Activated CD8-positive, alpha-beta memory T cell treated with anti-CD3 and anti-CD28 coated beads, Interleukin-2, amount 50 U/mL, for 48 hours (primary cell): ENCODE data around the gene CC2D2B.
"Not testable (repeated sequence)": the region's sequence is repeated elsewhere in the genome, so short reads cannot be mapped to it uniquely, and the experiment has no call there.

ENCODE experiments used
- DNase-seq: peaks from one replicate; pipeline ENCODE4 v3.0.0-alpha.2; 2020

Gene CC2D2B, protein sequence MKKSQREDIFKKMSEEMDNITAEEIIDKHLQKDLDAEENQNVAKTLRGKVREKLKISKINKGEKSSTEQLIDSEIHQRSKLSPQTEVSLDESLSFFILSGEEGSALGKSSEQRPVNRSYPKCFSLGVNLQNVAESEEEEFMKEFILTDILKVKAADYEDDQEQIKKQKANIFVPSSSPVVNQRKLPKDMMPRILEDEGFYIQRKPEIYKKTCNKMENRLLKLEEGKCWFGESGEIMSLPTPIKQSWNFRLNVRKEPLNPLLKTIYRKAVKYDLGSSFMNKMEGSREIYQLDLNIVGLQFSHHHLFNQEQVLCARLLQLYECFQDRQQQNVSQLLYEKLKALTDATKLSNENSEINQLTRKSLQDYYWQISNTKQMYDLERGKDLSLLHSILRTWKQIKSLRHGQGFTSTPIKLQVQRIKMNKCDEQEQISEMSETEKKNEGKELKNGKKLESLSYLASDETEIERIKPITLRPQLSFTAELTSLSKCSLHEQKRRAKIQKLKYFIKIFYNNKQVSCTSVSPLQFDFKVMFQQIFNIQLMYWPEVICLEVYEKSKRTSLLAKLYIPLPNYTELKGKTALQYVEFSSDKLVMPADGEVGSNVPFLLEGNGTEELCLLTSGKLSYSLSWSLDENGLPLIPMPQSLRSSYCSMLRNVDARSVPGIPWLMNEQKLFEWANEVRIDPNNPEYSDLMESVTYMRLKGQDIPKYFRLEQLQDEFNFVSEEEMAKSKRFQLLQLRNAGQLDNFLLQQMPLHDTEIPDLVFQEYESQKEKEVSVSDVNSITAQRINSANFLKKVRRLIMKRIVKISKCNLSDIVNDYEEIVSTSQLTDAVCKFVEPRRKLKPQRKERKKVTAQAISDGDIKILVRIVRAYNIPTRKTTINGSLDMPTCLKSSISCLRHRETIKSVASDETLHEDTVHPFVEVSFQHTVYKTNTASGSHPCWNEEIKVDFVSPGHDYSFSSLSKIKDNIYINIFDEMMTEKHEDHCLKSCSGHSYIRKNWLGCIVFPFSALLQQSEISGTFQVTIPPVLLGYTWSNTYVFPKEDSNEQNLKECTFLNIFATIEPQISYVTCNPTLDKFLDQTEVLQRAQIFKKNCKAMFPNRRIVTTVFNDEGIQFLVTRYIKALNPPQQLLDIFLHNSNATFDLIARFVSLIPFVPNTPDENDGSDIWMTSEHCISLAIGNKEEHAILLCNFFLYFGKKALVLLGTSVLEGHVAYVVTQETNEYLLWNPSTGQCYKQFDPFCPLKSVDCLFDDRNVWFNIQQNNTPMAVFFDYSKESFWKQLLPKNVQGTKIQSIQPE (N-terminal part only)

DNA sequence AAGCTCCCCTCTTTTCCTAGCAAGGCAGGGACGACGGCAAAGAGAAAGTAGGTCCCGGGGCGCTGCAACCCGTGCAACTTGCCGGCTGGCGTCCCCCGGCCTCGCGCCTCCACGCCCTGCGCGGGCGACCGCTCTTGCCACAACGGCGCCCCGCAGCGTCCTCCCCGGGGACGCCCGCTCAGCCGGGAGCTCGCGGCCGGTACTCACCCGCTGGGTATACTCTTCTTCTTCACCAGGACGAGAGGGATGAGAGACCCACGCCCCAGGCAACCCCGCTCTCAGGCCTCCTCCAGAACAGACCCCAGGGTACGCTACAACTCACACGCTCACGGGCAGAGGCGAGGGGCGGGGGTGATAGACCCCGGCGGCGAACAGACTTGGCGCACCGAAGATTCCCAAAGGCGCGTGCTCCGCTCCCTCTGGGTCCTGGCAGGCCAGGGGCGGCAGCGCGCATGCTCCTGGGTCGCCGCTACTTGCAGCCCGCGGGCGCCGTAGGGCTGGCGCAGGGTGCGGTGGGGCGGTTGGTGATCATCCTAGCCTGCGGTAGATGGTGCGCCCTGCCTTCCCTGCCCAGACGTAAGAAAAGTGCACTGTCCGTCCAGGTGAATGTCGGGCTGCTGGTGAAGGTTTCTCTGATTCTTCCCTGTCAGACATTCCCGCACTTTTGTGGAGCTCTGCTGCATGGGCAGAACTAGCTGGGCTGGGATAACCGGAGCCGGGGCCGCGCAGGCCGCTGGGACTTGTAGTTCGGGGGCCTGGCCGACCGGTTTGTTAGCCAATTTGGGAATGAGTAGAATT, at the start of gene CC2D2B:
TSS of gene CC2D2B (plus strand) at position 520 of the 798 bp plus-strand sequence. CDS start 3,349 bp downstream, outside the sequence.
- DNase-seq: peak; percentile 86

DNA sequence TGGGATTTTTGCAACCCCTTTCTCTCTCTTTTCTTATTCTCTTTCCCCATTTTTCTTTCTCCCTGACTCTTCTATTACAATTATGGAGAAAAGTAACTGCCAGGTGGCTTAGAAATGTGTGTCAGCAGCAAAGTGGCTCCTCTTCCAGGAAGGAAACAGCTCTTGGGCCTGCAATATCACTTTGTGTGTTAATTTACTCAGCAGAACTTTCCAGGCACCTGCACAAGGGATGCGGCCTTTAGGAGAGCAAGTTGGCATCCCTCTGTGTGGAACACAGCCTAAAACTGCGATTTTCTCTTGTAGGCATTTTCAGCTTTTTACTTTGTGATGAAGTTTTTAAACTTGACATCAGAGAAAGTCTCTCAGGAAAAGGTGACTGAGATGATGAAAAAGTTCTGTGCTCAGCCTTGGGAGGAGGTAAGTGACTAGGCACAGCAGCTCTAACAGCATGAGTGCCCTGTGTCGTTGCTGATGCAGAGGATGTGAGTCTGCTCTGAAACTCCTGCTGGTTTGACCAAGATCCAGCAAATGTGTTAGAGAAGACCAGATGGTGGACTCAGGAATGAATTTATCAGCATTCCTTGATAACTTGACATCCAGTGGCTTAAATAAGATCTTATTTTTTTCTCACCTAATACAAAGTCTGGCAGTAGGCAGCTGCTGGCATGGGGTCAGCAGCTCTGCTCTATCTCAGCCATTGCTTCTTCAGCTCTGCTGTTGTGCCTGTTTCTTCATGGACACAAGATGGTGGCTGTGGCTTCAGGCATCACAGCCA, 47.4 kb upstream of the CC2D2B start:
- DNase-seq: no peak

DNA sequence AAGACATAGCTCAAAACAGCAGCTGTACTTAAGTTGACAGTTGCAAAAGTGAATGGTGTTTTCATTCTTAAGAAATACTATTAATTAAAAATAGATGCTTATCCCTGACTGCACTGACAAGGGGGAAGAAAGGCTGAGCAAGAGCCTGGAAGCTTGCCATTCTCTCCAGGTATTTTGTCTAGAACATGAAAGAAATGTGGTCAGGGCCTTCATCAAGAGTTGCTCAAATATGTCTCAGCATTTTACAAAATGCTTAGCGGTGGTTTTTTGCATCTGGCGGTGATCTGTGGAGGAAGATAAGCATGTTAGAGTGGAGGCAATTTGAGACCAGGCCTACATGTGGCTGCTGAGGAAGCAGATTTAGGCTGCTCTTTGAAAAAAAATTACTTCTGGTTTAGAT, 46.4 kb upstream of the CC2D2B start:
- no peak for DNase-seq

DNA sequence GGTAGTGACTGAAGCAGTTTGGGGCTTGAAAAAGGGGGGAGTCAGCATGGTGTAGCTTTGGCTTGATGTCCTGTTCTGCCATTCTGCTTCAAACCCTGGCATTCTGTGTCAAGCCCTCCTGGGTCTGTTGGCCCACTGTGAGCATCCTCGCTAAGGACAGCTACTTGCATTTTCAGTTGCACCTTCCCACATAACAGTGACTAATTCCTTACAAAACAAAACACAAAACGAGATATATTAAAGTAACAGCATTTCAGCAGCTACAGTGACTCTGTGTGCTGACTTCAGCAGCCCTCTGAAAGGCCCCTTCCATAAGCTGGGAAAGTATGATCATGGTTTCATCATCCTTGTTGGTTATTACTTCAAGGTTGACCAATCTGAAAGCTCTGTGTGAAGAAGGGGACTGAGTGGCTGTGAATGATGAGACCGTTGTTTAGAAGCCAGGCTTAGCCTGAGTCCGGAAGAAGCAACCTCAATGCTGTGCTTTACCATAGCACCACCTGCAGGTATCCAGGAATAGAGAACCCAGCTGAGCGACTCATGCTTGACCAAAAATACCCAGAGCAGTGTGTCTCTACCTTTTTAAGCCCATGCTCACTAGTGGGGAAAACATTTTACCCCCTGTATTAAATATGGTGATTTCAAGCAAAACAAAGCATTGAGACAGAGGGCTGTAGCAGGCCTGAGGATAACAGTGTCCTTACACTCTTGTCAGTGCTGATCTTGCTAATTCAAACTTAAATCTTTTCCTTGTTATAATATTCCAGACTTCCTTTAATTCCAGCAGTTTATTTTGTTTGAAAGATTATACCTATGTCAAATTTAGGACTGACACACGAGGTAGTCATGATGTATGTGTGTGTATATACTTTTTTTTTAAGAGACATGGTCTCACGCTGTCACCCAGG, 42.6 kb upstream of the CC2D2B start:
- DNase-seq: no peak

DNA sequence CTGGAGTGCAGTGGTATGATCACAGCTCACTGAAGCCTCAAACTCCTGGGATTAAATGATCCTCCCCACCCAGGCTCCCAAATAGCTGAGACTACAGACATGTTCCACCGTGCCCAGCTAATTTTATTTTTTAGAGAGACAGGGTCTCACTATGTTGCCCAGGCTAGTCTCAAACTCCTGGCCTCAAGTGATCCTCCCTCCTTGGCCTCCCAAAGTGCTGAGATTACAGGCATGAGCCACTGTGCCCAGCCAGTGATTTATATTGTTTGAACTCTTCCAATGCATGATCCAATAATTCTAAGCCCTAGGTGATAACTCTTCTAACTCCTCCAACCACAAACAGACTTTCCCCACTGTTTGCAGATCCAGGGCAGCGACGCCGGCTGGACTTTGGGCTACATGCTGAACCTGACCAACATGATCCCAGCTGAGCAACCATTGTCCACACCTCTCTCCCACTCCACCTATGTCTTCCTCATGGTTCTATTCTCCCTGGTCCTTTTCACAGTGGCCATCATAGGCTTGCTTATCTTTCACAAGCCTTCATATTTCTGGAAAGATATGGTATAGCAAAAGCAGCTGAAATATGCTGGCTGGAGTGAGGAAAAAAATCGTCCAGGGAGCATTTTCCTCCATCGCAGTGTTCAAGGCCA, 41.8 kb upstream of the CC2D2B start:
- no peak for DNase-seq

DNA sequence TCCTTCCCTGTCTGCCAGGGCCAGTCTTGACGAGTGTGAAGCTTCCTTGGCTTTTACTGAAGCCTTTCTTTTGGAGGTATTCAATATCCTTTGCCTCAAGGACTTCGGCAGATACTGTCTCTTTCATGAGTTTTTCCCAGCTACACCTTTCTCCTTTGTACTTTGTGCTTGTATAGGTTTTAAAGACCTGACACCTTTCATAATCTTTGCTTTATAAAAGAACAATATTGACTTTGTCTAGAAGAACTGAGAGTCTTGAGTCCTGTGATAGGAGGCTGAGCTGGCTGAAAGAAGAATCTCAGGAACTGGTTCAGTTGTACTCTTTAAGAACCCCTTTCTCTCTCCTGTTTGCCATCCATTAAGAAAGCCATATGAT, 41.3 kb upstream of the CC2D2B start:
- DNase-seq: no peak

DNA sequence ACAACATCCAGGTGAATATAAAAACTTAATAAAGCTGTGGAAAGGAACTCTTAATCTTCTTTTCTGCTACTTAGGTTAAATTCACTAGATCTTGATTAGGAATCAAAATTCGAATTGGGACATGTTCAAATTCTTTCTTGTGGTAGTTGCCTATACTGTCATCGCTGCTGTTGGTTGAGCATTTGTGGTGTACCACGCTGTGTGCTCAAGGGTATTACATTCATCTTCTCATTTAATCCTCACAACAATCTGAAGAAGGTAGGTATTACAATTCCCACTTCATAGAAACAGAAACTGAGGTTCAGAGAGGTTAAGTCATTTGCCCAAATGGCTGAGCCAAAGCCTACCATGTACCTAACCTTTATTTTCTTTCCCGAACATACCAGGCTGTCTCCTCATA, 39.9 kb upstream of the CC2D2B start:
- DNase-seq: no peak

DNA sequence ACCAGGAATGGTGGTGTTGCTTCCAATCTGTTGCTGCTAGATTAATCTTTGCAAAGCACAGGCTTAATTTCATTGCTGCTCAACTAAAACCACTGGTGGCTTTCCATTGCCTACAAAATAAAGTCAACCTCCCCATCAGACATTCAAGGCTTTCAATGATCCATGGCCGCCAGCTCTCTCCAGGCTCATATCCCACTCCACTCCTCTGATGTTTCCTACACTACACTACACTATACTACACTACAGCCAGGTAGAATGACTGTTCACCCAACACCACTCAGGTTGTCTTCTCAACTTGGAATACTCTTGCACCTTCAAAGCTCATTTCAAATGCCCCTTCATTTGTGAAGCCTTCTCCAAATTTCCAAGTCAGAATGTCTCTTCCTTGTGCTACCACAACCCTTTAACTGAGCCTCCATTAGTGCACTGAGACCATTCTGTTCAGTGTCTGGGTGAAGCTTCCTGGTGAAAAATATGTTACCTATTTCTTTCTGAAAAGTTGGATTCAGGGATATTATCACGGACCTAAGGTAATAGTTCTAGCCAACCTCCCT, 35.5 kb upstream of the CC2D2B start:
- DNase-seq: no peak

DNA sequence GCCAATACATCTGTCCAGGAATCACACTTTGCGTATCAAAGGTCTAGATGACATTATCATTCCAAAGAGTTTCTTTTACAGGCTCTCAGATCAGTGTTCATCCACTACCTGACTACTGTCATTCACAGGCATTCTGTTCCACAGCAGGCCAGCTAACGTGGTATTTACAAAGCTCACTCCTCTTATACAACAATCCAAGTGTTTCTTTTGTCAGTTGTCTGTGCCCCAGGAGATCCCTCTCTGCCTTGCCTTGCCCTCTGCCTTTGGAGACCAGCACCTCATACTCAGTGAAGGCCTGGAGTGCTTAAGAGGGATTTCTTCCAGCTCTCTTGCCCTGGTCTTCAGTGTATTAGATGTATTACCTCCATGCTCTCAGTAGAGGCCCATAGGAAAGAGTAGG, 34.6 kb upstream of the CC2D2B start:
- no peak for DNase-seq

DNA sequence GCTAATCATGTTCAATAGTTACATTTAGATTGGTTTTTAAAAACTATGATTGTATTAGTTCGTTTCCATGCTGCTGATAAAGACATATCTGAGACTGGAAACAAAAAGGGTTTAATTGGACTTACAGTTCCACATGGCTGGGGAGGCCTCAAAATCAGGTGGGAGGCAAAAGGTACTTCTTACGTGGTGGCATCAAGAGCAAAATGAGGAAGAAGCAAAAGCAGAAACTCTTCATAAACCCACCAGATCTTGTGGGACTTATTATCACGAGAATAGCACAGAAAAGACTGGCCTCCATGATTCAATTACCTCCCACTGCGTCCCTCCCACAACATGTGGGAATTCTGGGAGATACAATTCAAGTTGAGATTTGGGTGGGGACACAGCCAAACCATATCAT, 34.1 kb upstream of the CC2D2B start:
- DNase-seq: no peak

DNA sequence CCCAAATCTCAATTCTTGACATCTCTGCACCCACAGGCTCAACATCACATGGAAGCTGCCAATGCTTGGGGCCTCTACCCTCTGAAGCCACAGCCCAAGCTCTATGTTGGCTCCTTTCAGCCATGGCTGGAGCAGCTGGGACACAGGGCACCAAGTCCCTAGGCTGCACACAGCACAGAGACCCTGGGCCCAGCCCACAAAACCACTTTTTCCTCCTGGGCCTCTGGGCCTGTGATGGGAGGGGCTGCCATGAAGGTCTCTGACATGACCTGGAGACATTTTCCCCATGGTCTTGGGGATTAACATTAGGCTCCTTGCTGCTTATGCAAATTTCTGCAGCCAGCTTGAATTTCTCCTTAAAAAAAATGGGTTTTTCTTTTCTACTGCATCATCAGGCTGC, 33.0 kb upstream of the CC2D2B start:
- DNase-seq: not testable (repeated sequence)

DNA sequence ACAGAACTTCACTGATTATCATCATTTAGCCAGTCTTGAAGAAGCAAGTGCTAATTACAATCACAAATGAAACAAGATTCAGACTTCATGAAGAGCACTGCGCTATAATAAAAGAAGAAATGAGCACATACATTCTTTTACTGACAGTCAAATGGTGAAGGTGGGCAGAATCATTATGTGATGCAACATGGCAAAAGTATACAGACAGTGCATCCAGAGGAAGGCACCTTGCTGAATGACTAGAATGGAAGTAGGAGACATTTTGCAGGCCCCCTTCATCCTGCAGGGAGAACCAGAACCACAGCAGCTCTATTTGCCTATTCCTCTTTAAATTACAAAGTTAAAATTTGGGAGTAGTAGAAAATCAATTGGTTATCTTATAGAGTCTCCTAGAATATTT, 31.0 kb upstream of the CC2D2B start:
- no peak for DNase-seq

DNA sequence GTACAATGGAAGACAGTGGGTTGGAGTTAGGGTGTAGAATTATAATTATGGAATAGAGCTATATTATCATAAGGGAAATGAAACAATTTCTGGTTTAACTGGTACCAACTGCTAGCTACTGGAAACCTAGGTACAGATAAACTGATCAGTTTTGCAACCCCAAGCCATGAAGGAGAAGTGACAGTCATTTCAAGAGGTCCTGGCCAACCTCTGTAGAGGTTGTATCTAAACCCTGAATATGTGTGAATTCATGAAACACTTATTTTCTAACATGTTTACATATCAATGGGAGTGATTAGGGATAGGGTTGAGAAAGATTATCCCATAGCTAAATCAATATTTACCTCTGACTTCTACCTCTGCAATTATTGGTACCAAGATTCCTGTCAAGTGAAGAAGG, 29.9 kb upstream of the CC2D2B start:
- no peak for DNase-seq

DNA sequence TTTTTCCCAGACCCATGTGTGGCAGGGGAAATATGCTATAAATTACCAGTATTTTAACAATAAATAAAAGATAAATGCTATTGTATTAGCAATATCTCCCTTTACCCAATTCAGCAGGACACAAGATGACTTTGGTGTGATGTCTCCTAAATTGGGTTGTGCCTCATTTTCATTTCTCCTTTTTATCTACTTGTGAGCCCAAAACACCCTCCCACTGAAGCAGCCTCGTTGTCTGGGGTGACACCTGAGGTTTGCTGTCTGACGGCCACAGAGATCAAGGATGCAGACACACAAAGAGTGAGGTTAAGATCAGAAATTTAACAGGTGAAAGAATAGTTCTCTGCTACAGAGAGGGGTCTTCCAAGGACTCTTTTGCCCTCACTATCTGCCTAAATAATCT, 27.1 kb upstream of the CC2D2B start:
- DNase-seq: no peak

DNA sequence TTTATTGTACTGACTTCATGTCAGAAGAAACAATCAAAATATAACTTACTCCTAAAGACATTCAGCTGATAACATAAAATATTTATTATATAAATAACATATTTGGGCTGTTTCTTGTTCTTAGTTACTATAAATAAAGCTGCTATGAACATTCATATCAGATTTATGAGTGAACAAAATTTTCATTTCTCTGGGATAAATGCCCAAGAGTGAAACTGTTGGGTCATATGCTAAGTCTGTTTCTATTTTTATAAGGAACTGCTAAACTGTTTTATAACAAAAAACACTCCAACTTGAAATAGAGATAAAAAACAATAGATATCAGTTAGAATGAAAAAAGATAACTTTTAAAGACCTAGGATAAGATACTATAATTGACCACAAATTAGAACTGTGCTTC, 26.5 kb upstream of the CC2D2B start:
- no peak for DNase-seq

DNA sequence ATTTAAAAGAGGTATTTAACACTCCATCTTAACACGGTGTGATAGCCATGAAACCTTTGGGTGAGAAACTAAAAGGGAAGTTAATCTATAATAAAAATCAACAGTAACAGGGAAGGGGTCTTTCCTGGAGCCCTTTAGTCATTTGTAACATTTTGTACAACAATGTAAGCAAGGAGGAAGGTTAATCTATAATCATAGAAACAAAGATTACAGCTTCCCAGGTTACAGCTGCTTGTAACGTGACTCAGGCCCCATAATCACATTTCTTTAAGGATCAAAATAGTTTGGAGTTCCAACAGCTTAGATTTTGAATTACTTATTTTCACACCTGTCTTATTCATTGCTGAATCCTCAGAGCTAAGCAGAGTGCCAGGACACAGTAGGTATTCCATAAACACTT, 17.9 kb upstream of the CC2D2B start:
- DNase-seq: no peak

DNA sequence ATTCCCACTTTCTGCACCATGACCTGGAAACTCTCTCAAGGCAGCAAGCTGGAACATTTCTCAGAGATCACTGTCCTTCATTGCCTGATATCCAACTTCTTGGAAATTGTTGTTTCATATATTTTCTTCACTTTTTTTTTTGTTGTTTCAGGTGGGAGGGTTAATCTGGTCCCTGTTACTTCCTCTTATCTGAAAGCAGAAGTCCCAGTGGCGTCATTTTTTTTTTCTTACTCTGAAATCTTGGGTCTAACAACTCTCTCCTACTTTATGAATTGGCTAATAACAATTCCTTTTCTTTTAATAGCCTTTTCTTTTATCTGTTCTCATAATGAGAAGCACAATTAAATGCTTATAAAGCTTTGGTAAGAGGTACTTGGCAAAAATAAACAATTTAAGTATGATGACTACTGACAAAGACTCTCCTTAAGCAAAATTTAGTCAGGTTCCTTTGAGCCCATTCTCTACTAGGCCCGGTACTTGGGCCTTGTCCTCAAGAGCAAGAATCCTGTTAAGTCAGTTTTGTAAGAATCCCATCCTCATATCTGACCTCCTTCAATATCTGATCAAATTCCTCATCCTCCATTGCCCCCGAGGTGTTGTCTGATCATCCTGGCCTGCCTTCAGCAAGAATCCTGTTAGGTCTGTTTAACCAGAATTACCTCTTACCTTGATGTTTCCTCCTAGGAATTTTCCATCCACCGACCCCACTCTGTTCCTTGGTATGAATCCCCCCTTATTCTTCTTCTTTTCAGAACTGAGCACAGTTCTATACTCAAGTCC, 11.5 kb upstream of the CC2D2B start:
- no peak for DNase-seq

DNA sequence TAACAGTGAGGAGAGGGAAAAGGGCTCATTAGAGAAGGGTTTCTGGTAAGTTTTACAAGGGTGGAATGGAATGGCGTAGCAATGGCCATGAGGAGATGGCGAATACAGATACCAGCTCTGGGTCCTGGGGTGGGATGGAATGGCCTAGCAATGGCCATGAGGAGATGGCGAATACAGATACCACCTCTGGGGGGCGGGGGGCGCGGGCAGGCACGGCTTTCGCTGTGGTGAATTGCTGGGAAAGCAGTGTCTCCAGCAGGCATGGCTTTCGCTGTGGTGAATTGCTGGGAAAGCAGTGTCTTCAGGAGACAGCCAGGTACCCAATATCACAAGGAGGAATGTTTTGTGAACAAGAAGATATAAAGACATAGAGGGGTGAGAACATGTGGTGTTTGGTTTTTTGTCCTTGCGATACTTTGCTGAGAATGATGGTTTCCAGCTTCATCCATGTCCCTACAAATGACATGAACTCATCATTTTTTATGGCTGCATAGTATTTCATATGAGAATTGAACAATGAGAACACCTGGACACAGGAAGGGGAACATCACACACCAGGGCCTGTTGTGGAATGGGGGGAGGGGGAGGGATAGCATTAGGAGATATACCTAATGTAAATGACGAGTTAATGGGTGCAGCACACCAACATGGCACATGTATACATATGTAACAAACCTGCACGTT, 1.7 kb upstream of the CC2D2B start:
- DNase-seq: not testable (repeated sequence)
